Activated T-helper 9 cell treated with anti-CD3 and anti-CD28 coated beads, Interleukin-2, amount 50 U/mL, for 16 hours (primary cell): Measurements from ENCODE around the gene ARHGEF17.
"Not testable (repeated sequence)": the region's sequence is repeated elsewhere in the genome, so short reads cannot be mapped to it uniquely, and the experiment has no call there.

Source experiments
- DNase-seq: peaks from one replicate; pipeline ENCODE4 v3.0.0-alpha.2; 2020; ENCODE audit warnings: low read depth

Gene ARHGEF17

DNA sequence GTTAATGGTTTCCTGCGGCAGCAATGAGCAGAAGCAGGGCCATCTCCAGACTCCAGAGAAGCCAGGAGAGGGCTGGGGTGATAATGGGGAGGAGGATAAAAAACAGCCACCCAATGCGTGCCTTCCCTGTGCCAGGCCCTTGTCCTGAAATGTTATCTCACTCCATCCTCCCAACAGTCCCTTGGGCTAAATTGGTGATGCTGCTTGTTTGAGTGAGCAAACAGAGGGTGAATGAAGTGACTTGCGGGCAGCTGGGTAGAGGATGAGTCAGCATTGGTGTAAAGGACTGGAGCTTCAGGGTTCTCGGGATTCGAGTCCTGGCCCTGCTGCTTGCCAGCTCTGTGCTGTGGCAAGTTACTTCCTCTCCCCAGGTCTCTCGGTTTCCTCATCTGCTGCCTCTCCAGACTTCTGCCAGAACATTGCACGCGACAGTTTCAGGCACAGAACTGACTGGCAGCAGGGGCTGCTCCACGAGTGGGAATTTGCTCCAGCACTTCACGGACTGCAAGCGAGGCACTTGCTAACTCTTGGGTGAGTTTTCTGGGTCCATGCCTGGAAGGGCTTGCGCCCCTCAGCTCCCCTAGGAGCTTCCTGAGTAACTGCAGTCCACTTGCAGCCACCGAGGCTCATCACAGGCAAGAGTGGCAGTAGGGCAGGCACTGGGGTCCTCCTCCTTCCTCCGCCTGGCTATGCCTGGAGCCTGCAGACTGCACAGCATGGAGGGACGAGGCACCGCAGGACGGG, 36.0 kb upstream of the ARHGEF17 start, which contains the start of gene P2RY6:
P2RY6 (plus strand) TSS at position 403 of the 744 bp plus-strand sequence. CDS start 24,181 bp downstream, outside the sequence.
- no peak for DNase-seq

DNA sequence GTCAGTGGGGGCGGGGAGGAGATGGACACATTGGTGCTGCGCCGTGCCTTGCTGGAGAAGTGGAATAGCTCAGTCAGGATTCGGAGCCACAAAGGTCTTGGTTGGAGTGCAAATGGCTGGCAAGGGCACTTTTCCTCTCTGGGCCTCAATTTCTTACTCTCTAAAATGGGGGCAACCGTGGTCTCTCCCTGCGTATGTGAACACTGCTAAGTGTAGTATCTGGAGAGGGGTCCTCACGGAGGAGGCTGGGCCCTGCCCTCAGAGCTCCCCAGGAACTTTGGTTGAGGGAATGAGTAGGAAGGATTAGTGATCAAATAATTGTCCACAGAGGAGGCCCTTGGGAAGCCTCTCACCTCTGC, 35.4 kb upstream of the ARHGEF17 start:
- DNase-seq: no peak

DNA sequence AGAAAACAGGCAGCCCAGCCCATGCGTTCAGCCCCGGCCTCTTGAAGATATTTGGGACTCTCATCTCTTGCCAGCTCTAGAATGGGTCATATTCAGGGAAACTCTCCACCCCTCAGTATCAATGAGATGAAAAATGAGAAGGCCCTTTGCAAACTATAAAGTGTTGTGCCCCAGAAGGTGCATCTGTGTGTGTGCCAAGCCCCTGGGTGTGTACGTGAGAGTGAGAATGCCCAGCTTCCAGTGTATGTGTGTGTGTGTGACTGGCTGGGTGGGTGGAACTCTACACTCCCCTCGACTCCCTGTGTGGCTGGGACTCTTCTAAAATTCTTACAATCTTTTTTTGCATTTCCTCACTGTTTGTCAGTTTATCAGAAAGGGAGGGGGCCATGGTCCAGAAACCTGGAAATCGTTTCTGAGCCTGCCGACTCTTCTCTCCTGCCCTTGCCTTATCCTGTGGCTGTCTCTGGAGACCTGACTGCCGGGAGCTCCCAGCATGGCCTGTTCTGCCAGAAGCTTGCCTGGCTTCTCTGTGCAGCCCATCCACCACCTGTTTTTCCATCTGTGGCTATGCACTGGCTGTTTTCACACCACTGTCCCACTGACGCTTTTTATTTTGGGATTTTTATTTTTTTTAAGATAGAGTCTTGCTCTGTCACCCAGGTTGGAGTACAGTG, 34.7 kb upstream of the ARHGEF17 start:
- DNase-seq: no peak

DNA sequence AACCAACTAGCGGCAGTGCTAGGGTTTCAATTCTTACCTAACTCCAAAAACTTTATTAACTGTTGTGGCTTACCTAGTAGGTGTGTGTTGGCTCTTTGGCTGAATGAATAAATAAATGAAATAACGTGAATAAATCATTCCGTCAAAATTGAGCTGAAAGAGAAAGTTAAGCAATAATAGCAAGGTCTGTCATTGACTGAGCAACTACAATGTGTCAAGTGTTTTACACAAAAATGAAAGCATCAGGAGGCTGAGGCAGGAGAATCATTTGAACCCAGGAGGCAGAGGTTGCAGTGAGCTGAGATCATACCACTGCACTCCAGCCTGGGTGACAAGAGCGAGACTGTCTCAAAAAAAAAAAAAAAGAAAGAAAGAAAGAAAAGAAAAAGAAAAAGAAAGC, 33.9 kb upstream of the ARHGEF17 start:
- not testable (repeated sequence) for DNase-seq

DNA sequence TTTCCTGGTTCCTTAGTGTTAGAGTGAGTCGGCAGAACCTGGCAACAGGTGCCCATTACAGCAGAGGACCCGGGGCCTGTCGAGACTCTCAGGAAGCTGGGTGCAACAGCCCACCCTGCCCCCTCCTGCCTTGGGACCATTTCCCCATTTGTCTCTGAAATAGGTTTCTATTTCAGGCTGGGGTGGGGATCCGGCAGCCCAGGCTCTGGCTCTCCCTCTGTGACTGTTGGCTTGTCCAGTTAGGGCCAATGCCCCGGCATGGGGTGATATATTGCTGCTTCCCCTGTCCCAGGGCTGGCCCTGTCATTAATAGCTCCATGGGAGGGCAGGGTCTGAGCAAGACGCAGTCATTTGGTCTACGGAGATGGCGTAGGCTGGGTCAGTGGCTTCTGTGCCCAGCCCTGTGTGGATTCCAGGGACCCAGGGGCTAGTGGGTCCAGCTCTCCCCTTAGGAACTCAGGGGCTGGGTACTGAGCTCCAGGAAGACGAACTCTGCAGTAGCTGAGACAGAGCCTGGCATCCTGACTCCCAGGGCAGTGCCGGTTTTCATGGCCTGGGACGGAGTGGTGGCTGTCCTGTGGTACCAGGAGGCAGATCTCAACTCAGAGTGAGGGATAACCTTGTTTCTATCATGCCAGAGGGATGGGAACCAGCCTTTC, 33.2 kb upstream of the ARHGEF17 start:
- DNase-seq: no peak

DNA sequence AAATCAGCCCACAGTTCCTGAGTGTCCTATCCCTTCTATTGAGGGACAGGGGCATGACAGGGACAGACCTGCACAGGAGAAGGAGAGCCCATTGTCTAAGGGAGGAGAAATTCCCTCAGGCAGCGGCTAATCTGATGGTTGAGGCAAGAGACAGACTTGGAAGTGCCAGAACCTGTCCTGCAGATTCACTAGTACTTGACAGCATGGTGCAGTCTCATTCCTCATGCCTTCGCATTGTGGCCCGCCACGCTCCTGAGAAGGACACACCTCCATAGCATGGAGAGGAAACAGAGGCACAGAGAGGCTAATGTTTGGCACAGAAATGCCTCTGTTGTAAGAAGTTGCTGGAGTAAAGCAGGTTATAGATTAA, 32.7 kb upstream of the ARHGEF17 start:
- DNase-seq: no peak

DNA sequence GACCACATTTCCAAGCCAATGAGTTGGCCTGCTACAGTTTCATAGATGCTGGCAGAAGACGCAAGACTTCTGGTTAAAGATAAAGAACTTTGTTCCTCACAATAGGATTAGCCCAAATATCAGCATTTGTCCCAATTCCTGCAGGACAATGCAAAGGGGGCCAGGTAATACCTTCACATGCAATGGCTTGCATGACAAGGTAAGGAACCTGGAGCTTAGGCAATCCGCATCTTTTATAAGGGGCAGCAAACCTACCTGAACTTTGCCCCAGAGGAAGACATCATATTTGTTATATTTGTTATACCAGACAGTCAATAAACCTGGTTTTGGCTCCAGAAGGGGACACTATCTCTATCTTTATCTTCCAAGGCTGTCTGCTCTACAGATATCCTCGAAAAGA, 30.6 kb upstream of the ARHGEF17 start:
- no peak for DNase-seq

DNA sequence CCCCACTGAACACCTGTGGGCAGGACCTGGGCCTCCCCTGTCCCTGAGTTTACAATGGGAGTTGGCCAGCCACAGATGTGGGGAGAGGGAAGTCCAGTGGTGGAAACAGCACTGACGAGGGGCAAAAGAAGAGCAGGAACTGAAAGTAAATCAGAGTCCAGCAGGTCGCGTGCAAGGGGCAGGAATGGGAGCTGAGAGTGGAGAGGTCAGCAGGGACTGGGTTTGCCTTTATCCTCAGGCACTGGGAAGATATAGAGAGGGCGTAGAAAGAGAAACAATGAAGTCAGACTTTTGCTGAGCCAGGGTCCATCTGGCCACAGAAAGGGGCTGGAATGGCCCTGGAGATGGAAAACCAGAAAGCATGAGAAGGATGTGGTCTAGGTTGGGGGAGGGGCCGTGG, 27.4 kb upstream of the ARHGEF17 start:
- DNase-seq: no peak

DNA sequence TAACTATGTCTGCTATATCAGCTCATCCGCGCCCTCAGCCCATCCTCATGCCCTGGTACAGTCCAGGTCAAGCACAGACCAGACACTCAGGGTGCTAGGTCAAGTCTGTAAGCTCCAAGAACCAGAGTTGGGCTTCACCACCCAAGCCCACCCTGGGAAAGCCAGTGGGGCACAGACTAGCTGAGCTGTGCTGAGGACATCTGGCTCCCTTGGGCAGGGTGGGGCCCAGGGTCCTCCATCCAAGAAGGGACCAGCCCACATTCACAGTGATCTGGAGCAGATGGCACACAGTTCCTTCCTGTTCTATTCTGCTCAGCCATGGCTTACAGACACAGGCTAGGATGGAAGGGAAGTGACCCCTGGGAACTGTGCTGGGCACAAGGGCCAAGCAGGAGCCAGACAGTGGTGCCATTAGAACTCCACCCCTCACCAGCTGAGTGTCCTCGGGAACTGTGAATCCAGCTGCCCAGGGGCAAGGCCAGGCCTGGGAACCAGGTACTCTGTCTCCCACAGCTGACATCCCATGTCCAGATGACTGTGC, 26.8 kb upstream of the ARHGEF17 start:
- no peak for DNase-seq

DNA sequence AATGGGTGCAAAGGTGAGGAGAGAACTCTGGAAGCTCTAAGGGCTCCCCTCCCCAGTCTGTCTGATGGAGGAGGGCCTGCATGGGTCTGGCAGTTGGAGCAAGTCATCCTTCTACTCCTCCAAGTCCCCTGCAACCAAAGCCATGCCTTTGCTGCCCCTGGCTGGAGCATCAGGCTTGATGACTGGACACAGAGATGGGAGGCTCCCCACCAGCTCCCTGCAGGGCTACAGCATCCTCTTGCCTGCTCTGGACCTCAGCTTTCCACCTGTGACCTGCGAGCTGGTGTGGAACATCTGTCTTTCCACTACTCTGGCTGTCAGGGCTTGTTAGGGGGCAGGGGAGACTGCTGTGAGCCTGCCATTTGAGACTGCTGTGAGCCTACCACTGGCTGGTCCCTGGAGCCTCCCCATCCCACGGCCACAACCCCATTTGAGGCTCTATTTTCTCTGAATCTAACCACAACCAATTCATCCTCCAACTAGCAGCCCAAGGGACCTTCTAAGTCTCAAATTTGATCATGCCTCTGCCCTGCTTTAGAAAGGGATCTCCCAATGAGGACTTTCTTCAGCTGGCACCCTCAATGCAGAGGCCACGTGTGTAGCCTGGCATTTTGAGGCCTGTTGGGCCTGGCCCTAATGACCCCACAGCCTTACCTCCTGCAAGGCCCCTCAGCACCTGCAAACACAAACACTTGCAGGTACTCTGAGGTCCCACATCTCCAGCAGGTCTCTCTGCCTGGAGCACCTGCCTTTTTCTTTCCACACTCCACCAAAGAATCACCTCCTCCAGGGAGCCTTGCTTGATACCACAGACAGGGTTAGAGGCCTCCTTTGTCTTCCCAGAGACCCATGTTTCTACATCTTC, 26.0 kb upstream of the ARHGEF17 start:
- DNase-seq: no peak

DNA sequence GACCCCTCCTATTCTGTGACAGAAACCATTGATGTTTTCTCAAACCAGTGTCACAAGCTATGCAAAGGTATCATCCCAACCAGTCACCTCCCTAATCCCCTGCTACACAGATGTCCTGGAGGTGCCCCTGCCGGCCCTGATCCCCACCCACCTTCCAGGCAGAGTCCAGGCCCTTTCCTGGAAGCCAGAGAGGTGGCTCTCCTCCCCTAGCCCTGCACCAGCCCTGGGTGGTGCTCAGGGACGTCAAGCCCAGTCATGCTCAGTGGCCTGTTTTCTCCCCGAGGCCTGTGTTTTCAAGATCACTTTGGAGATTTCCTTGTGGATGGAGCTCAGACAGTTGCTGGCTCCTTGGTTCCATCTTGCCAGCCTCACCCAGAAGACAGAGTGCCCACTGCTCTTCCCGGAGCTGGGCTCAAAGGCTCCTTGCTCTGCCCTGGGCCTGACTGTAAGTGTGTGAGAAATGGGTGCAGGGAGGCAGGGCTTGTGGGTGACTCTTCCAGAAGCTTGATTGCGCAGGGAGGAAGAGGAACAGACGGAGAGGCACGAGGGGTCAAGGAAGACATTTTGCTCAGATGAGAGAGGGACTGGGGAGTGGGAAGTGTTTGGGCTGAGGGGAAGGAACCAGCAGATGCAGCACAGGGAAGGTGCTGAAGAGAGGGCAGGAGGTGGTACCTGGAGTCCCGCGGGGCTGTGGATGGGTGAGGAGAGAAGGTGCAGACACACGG, 24.6 kb upstream of the ARHGEF17 start:
- DNase-seq: no peak

DNA sequence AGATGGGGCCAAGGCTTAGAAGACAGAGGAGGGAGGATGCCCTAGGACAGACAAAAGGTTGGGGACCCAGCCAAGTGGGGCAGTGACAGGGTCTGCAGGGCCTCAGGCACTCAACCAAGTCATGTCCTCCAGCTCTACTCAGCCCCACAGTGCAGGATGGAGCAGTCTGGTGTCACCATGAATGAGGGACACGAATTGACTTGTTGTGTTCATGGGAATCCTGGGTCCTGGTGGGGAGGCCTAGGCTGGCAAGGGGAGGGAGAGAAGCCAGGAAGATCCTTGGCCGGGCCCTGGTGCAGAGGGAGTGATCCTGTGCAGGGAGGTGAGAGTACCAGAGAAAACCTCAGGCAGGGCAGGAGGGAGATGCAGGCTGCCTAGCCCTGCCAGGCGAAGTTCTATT, 24.0 kb upstream of the ARHGEF17 start:
- no peak for DNase-seq

DNA sequence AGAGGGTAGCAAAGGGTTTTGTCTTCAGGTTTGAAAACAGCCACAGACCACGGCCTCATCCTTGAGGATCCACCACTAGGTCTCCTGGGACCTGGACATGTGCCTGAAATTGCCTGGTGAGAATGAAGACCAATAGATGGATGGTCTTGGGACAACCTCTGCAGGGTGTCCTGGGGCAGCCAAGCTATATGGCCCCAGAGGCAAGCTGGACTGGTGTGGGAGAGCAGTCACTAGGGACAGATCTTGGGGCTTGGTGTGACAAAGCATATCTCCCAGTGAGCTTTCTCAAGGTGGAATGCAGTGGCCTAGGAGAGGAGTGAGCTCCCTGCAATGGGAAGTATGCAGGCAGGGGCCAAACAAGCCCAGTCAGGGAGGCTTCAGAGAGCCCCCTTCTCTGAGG, 22.4 kb upstream of the ARHGEF17 start:
- no peak for DNase-seq

DNA sequence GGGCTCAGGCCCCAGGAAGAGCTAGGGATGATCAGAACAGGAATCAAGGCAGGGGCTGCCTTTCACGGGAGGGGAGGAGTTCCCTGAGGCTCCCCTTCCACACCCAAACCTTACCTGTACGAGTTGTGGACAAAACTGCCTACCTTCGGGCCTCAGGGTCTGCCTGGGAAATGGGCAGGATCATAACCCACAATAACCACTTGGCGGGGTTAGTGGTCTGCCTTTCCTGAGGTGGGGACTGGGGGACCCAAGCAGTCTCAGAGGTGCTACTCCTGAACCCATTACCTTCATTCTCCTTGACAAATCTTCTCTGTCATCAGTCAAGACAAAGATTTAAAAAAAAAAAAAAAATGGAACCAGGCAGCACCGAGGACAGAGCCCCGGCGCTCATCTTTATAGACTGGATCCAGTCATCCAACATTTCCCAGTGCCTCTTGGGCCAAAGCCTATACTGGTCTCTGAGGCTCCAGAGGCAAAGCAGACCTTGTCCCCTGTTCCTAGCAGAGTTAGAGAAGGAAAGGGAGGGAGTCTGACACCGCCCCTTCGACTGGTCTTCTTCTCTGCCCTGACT, 21.8 kb upstream of the ARHGEF17 start:
- DNase-seq: no peak

DNA sequence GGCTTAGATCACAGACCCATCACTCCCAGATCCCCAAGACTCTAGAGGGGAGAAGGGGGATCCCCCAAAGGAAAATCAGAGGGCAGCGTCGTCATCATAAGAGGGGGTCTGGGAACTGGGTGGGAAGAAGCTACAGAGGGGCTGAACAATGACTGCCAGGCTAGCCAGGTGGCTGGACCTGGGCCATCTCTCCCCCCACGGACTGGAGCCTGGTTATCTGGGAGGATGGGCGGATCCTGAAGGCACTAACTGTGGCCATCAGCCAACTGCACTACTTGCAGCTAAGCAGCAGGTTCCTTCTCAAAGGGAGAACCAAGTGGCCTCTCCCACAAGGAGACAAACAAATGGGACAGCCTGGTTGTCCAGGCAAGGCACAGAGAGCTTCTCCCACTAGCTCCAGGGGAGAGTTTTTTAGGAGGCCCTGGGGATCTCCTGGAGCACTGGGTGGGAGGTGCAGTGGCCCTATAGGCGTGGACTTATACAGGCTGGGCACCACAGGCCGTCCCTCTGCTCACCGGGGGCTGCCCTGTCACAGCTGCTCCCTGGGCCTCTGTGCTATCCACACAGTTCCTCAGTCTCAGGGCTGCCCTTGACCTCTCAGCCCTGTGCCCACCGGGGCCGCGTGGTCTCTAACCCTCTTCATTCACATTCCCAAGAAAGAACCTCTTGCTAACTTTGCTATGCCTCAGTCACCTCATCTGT, 20.5 kb upstream of the ARHGEF17 start:
- no peak for DNase-seq

DNA sequence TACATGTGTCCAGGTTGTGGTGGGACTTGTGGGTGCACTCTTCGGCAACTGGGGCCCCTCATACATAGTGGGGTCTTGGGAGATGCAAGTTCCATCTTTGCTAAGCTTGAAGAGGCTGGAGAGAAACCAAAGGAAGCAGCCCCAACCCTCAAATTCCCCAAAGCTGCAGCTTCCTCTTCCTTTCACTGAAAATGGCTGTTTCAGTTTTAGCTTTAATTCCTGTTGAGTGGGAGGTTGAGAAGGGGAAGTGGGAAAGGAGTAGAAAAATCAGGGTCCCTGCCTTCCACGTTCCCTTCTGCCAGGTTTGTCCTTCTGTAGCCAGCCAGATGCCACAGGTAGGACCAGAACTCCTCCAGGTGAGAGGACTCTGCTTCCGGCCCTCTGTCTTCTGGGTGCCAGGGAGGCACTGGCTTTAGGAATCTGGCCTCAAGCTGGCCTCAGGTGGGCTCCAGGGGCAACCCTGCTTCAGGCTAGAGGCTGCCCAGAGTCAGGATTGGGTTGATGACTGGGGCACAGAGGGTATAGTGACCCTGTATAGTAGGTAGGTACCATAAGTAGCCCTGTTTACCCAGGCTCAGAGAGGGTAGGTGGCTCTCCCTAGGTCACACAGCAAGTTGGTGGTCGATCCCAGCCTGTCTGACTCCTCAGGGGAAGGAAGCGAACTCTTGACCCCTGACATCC, 19.7 kb upstream of the ARHGEF17 start:
- no peak for DNase-seq

DNA sequence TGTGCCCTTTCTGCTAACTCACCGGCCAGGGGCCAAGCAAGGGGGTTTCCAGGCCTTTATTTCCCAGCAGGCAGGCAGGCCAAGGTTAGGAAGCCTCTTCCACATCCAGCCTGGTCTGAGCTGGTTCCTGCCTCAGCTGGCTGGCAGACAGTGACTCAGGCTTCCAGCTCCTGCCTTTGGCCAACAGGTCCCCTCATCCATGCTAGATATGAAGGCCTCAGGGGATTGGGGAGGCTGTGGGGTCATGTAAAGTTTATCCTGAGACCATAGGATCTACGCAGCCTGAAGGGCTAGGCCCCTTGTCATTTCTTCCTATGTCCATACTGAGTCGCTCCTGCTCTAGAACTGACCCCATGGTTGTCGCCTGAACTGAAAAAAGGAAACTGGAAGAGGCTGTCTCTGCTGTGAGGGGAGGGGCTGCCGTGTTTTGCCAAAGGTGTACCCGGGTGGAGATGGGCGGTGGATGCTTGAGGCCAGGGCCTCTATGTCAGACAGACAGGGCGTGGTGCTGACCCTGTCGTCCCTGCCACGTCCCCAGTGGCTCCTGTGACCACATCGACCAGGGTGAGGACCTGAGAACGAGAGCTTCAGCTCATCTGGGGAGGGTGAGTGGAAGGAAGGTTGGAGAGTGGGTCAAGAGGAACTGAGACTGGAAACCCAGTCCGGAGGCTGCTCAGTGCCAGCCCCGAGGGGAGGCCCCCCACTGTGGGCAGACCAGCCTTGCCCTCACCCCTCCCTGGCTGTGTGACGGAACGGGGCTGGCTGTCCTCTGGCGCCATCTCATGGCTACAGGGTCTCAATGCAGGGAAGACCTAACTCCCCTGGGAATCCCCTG, 19.0 kb upstream of the ARHGEF17 start:
- DNase-seq: no peak

DNA sequence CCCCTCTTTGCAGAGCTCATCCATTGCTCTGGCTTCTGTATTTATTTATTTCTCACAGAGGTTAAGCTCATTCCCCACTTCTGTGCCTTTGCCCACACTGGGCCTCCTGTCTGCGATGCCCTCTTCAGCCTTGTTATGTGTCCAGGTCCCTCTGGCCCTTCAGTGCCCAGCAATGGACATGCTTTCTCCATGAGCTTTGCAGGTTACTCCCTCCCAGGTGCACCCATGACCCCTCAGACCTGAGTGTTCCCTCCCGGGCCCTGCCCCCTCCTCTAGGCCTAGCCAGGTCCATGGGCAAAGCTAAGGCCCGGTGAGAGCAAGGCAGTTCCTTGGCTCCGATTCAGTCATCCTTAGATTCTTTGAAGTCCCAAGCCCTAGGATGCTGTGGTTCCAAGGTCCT, 17.5 kb upstream of the ARHGEF17 start:
- DNase-seq: no peak

DNA sequence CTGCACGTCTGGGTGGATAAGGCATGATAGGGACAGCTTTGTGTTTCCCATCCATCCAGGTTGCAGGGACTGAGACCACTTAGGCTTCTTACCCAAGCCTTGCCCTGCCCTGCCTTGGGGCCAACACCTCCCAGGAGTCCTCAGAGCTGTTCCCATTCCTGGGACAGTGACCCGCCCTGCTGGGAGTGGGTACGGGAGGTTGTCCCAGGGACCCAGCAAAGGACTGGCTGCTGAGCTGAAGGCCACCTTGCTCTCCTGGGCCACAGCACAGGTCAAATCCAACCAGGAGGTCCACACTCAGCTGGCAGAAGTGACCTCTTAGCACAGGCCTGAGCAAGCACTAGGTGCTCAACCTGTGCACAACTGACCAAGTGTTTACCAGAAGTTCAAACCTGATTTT, 16.9 kb upstream of the ARHGEF17 start:
- DNase-seq: no peak
